T-helper 2 cell treated with Interferon-gamma antibody and Interleukin-4, amounts not matched to agents 5 μg/mL and 100 μg/mL, for 36 hours (primary cell): ENCODE measurements around the gene AP3B1.

ENCODE experiments used
- DNase-seq: peaks from one replicate; pipeline ENCODE4 v3.0.0; 2021; ENCODE audit warnings: low spot score
- H3K27ac Mint-ChIP-seq: one replicate; pipeline ENCODE4 v1.8.0; 2021; ENCODE audit warnings: mild to moderate bottlenecking, mixed read lengths
- H3K27me3 Mint-ChIP-seq: one replicate; pipeline ENCODE4 v1.8.0; 2021; ENCODE audit warnings: low read depth, mixed read lengths
- H3K36me3 Mint-ChIP-seq: one replicate; pipeline ENCODE4 v1.8.0; 2021; ENCODE audit warnings: low read depth, mixed read lengths
- H3K4me1 Mint-ChIP-seq: one replicate; pipeline ENCODE4 v1.8.0; 2021; ENCODE audit warnings: low read depth, mixed read lengths
- H3K4me3 Mint-ChIP-seq: one replicate; pipeline ENCODE4 v1.8.0; 2022; ENCODE audit warnings: mild to moderate bottlenecking, moderate library complexity, mixed read lengths
- H3K9me3 Mint-ChIP-seq: one replicate; pipeline ENCODE4 v1.8.0; 2021; ENCODE audit warnings: mixed read lengths

Gene AP3B1

GRCh38 chr5:77957931-77958521 is 336.5 kb downstream of the AP3B1 start:
- no peak overlapping the region for H3K4me3 Mint-ChIP-seq
- H3K36me3 Mint-ChIP-seq: no peaks in the 10 kb centered on the region
- H3K27me3 Mint-ChIP-seq: peaks cover 33% of the 10 kb centered on the region
- DNase-seq: no peak
- H3K4me1 Mint-ChIP-seq: peaks cover 13% of the 10 kb centered on the region
- no peaks in the 10 kb centered on the region for H3K9me3 Mint-ChIP-seq
- no peak overlapping the region for H3K27ac Mint-ChIP-seq

GRCh38 chr5:77957516-77957915 is 337.0 kb downstream of the AP3B1 start:
- no peak overlapping the region for H3K27ac Mint-ChIP-seq
- H3K9me3 Mint-ChIP-seq: no peaks in the 10 kb centered on the region
- DNase-seq: no peak
- H3K4me1 Mint-ChIP-seq: peaks cover 13% of the 10 kb centered on the region
- H3K27me3 Mint-ChIP-seq: peaks cover 28% of the 10 kb centered on the region
- no peaks in the 10 kb centered on the region for H3K36me3 Mint-ChIP-seq
- no peak overlapping the region for H3K4me3 Mint-ChIP-seq

GRCh38 chr5:77957081-77957480 is 337.4 kb downstream of the AP3B1 start:
- Mint-ChIP-seq H3K4me3 (no peak overlapping the region), H3K27ac (no peak overlapping the region), H3K4me1 (peaks cover 13% of the 10 kb centered on the region), H3K36me3 (no peaks in the 10 kb centered on the region), H3K27me3 (peaks cover 25% of the 10 kb centered on the region), H3K9me3 (no peaks in the 10 kb centered on the region)
- no peak for DNase-seq

GRCh38 chr5:77955577-77955976 is 338.9 kb downstream of the AP3B1 start:
- no peak for DNase-seq
- peaks cover 26% of the 10 kb centered on the region for H3K27me3 Mint-ChIP-seq
- H3K27ac Mint-ChIP-seq: no peak overlapping the region
- no peak overlapping the region for H3K4me3 Mint-ChIP-seq
- H3K9me3 Mint-ChIP-seq: no peaks in the 10 kb centered on the region
- no peaks in the 10 kb centered on the region for H3K36me3 Mint-ChIP-seq
- H3K4me1 Mint-ChIP-seq: peaks cover 9% of the 10 kb centered on the region

- Mint-ChIP-seq H3K4me3 (no peak overlapping the region), H3K27me3 (peaks cover 20% of the 10 kb centered on the region), H3K27ac (no peak overlapping the region), H3K36me3 (no peaks in the 10 kb centered on the region), H3K4me1 (no peaks in the 10 kb centered on the region), H3K9me3 (no peaks in the 10 kb centered on the region)
- DNase-seq: no peak
These were observed 341.1 kb downstream of the AP3B1 start for GRCh38 chr5:77953374-77953773.

- Mint-ChIP-seq H3K9me3 (no peaks in the 10 kb centered on the region), H3K4me3 (no peak overlapping the region)
These were observed 341.8 kb downstream of the AP3B1 start for GRCh38 chr5:77952636-77953212.

More at GRCh38 chr5:77952636-77953212, 341.8 kb downstream of the AP3B1 start:
- Mint-ChIP-seq H3K36me3 (no peaks in the 10 kb centered on the region), H3K27ac (no peak overlapping the region), H3K4me1 (no peaks in the 10 kb centered on the region), H3K27me3 (peaks cover 16% of the 10 kb centered on the region)
- DNase-seq: no peak
